ENCODE results near the gene PDZK1.

GRCh38 chr1:145688328-145688727, 18.8 kb downstream of the PDZK1 start:
- TF ChIP-seq POLR2A (IDR thresholded peaks at IDR 0.05) (no peak), POLR2AphosphoS5 (IDR thresholded peaks at IDR 0.05) (no peak)

All from breast epithelium (tissue), 3 donors.